IMR-90 (cell line): ENCODE data around the gene ARX. TPM values are rescaled to one million over a fixed set of nuclear protein-coding genes. Genes with fewer than 3 reads are reported as not detected.

Experiments
- ATAC-seq: fragments of 200-7000 bp; cut with Tn5 transposase; 2 replicates; pipeline ENCODE4 v1.9.1; 2020; ENCODE audit warnings: low read depth, mild to moderate bottlenecking, moderate library complexity
- BruUV-seq: library from RNA; stranded (reverse); fragments of 400-500 nt; replicated peaks from 2 replicates; lab custom pipeline; 2021; lab: Mats Ljungman, UMichigan
- CTCF ChIA-PET: fragments of 300-600 bp; formaldehyde crosslinking; extraction: SDS; loops from one replicate; lab custom pipeline; 2021; ENCODE audit warnings: antibody characterized with exemption; lab: Yijun Ruan, JAX
- POLR2A ChIA-PET: fragments of 300-600 bp; sonication (Branson Sonifier 250); formaldehyde crosslinking; loops from one replicate; lab custom pipeline; 2022; ENCODE audit warnings: antibody characterized with exemption; ENCODE audit not compliant: unreplicated experiment; lab: Charles Lee
- DNase-seq: peaks from one replicate; pipeline ENCODE4 v3.0.0; 2013
- H2AFZ ChIP-seq: replicated peaks from 2 replicates; pipeline ENCODE3; 2013; ENCODE audit warnings: low read length, mild to moderate bottlenecking; ENCODE audit not compliant: poor library complexity
- H2AK5ac ChIP-seq: 2 replicates; pipeline ENCODE4 v1.6.1; 2013; ENCODE audit warnings: low read depth, low read length, inconsistent platforms
- H2AK9ac ChIP-seq: replicated peaks from 2 replicates; pipeline ENCODE3; 2013; ENCODE audit warnings: mild to moderate bottlenecking, low read depth, low read length, moderate library complexity; ENCODE audit not compliant: poor library complexity
- H2BK120ac ChIP-seq: 2 replicates; pipeline ENCODE4 v1.6.1; 2013; ENCODE audit warnings: low read depth, low read length, inconsistent platforms
- H2BK15ac ChIP-seq: 3 replicates; pipeline ENCODE4 v1.6.1; 2013; ENCODE audit warnings: low read depth, low read length, inconsistent platforms
- H2BK20ac ChIP-seq: 2 replicates; pipeline ENCODE4 v1.6.1; 2013; ENCODE audit warnings: low read depth, mild to moderate bottlenecking, inconsistent platforms, low read length, moderate library complexity
- H2BK5ac ChIP-seq: 2 replicates; pipeline ENCODE4 v1.6.1; 2013; ENCODE audit warnings: mild to moderate bottlenecking, low read depth, low read length, inconsistent platforms; ENCODE audit not compliant: poor library complexity, severe bottlenecking
- H3K14ac ChIP-seq: replicated peaks from 2 replicates; pipeline ENCODE4 v1.6.1; 2013; ENCODE audit warnings: low read depth, low read length, inconsistent platforms
- H3K18ac ChIP-seq: 2 replicates; pipeline ENCODE4 v1.6.1; 2013; ENCODE audit warnings: low read depth, low read length, control low read depth
- H3K23ac ChIP-seq: 2 replicates; pipeline ENCODE4 v1.6.1; 2013; ENCODE audit warnings: low read depth, low read length, inconsistent platforms
- H3K27ac ChIP-seq: 2 replicates; pipeline ENCODE4 v1.5.1; 2013; ENCODE audit warnings: mild to moderate bottlenecking, control low read depth, low read length; ENCODE audit not compliant: insufficient read depth
- H3K27me3 ChIP-seq: 2 replicates; pipeline ENCODE4 v1.6.1; 2013; ENCODE audit warnings: low read length; ENCODE audit not compliant: control insufficient read depth, insufficient read depth
- H3K36me3 ChIP-seq: 2 replicates; pipeline ENCODE4 v1.6.1; 2013; ENCODE audit warnings: low read length, mixed read lengths; ENCODE audit not compliant: control insufficient read depth, insufficient read depth
- H3K4ac ChIP-seq: 2 replicates; pipeline ENCODE4 v1.6.1; 2013; ENCODE audit warnings: low read depth, low read length, inconsistent platforms
- H3K4me1 ChIP-seq: 2 replicates; pipeline ENCODE4 v1.6.1; 2013; ENCODE audit warnings: low read length, mixed read lengths; ENCODE audit not compliant: control insufficient read depth, insufficient read depth
- H3K4me2 ChIP-seq: 2 replicates; pipeline ENCODE4 v1.6.1; 2013; ENCODE audit warnings: low read depth, mild to moderate bottlenecking, control low read depth, low read length, moderate library complexity
- H3K4me3 ChIP-seq: 2 replicates; pipeline ENCODE4 v1.5.1; 2013; ENCODE audit warnings: low read depth, mild to moderate bottlenecking, control low read depth, low read length, moderate library complexity; ENCODE audit not compliant: insufficient read depth
- H3K56ac ChIP-seq: 2 replicates; pipeline ENCODE4 v1.6.1; 2013; ENCODE audit warnings: low read length, inconsistent platforms; ENCODE audit not compliant: insufficient read depth; ENCODE audit errors: extremely low read depth
- H3K79me1 ChIP-seq, 2 experiments: 2 replicates each; pipeline ENCODE4 v1.6.1; 2013; ENCODE audit warnings: low read length in 2 of 2, inconsistent platforms in 1 of 2, low read depth in 1 of 2
- H3K9ac ChIP-seq: 2 replicates; pipeline ENCODE4 v1.6.1; 2013; ENCODE audit warnings: low read depth, low read length, control low read depth
- H3K9me1 ChIP-seq: 2 replicates; pipeline ENCODE4 v1.6.1; 2013; ENCODE audit warnings: low read length, inconsistent platforms; ENCODE audit not compliant: insufficient read depth
- H3K9me3 ChIP-seq: 2 replicates; pipeline ENCODE4 v1.6.1; 2013; ENCODE audit warnings: low read length; ENCODE audit not compliant: control insufficient read depth, insufficient read depth
- H4K20me1 ChIP-seq: 2 replicates; pipeline ENCODE4 v1.6.1; 2013; ENCODE audit warnings: low read length, inconsistent platforms; ENCODE audit not compliant: insufficient read depth
- H4K5ac ChIP-seq: 2 replicates; pipeline ENCODE4 v1.6.1; 2013; ENCODE audit warnings: mild to moderate bottlenecking, low read depth, low read length, control low read depth
- H4K8ac ChIP-seq, 2 experiments: 2 replicates each; pipeline ENCODE4 v1.6.1; 2013; ENCODE audit warnings: low read depth in 2 of 2, low read length in 2 of 2, control low read depth in 1 of 2, inconsistent platforms in 1 of 2
- H4K91ac ChIP-seq: 2 replicates; pipeline ENCODE4 v1.6.1; 2013; ENCODE audit warnings: low read depth, low read length, inconsistent platforms; ENCODE audit not compliant: insufficient read depth
- BHLHE40 ChIP-seq: fragments of 150-350 bp; IDR thresholded peaks from 2 replicates; pipeline ENCODE4 v1.6.1; 2016; ENCODE audit warnings: mild to moderate bottlenecking, low read depth, low read length
- CEBPB ChIP-seq: IDR thresholded peaks from 2 replicates; pipeline ENCODE4 v1.6.1; 2012; ENCODE audit warnings: low read depth, low read length, improper control_type of control experiment
- CTCF ChIP-seq: conservative IDR thresholded peaks from 2 replicates; pipeline ENCODE4 v1.5.1; 2012; ENCODE audit warnings: mild to moderate bottlenecking, low read depth, low read length, improper control_type of control experiment
- FOS ChIP-seq: fragments of 150-350 bp; IDR thresholded peaks from 2 replicates; pipeline ENCODE4 v1.6.1; 2016; ENCODE audit warnings: low read depth, low read length
- MAZ ChIP-seq: IDR thresholded peaks from 2 replicates; pipeline ENCODE4 v1.6.1; 2012; ENCODE audit warnings: low read depth, mild to moderate bottlenecking, low read length, improper control_type of control experiment, moderate library complexity, borderline replicate concordance
- SMC3 ChIP-seq: fragments of 150-350 bp; IDR thresholded peaks from 2 replicates; pipeline ENCODE4 v1.6.1; 2016; ENCODE audit warnings: low read depth, mild to moderate bottlenecking, antibody characterized with exemption, low read length, moderate library complexity
- WGBS, 2 experiments: methylation state at CpG; one replicate each; pipeline versions ENCODE4 v1.1.5 to v1.1.7; 2013; ENCODE audit warnings: missing lambda C conversion rate in 2 of 2; ENCODE audit not compliant: insufficient read length in 1 of 2; ENCODE audit errors: extremely low coverage in 2 of 2; 5-methylcytosine and 5-hydroxymethylcytosine counted together
- dilution Hi-C: fragments of 300-500 bp; cut with HindIII; formaldehyde crosslinking; loops from one replicate; pipeline ENCODE4 v1.14.3; 2018; ENCODE audit warnings: low sequenced_read_pairs; ENCODE audit not compliant: unreplicated experiment
- in situ Hi-C: fragments of 300-500 bp; cut with MboI; formaldehyde crosslinking; loops from 3 replicates; pipeline ENCODE4 v1.14.3; 2019; ENCODE audit warnings: low sequenced_read_pairs, inconsistent platforms, mixed read lengths
- intact Hi-C: fragments of 100-400 bp; cut with micrococcal nuclease; formaldehyde crosslinking; loops from 2 replicates; pipeline ENCODE4 v1.10.0; 2022
- polyA plus RNA-seq, 3 experiments: library from polyadenylated mRNA; depleted of rRNA; stranded (reverse); fragments of >200 nt; gene quantifications; 2 replicates each; pipeline ENCODE4 v1.2.3, GENCODE V29; 2012; ENCODE audit warnings: low replicate concordance in 1 of 3
- total RNA-seq: library from RNA; depleted of rRNA; stranded (reverse); fragments of >200 nt; gene quantifications from 2 replicates; pipeline ENCODE4 v1.2.3, GENCODE V29; 2012

The ARX gene
- total and polyA plus RNA-seq, 2 of the 4 experiments (the other 2 are of a cell fraction): not detected

- BruUV-seq: no TSS peak
- H2BK120ac ChIP-seq: no peak overlapping the region
- ChIA-PET CTCF (no interaction called here), POLR2A (no interaction called here)
- no peak overlapping the region for H3K9ac ChIP-seq
- no peak for ATAC-seq
- no peaks in the 10 kb centered on the region for H3K9me1 ChIP-seq
- no peak overlapping the region for H2BK20ac ChIP-seq
- no peak for DNase-seq
- no peaks in the 10 kb centered on the region for H3K79me1 ChIP-seq
- no peak overlapping the region for H3K4me2 ChIP-seq
- no peak overlapping the region for H2BK15ac ChIP-seq
- no peak overlapping the region for H3K14ac ChIP-seq
- H4K8ac ChIP-seq: no peak overlapping the region
- no peak overlapping the region for H4K91ac ChIP-seq
- H3K18ac ChIP-seq: no peak overlapping the region
- H3K56ac ChIP-seq: no peak overlapping the region
- no peaks in the 10 kb centered on the region for H3K36me3 ChIP-seq
- H4K5ac ChIP-seq: no peak overlapping the region
- H3K27me3 ChIP-seq: no peaks in the 10 kb centered on the region
- dilution Hi-C loops: no loop called here
- H4K20me1 ChIP-seq: no peaks in the 10 kb centered on the region
- no peak overlapping the region for H2AK5ac ChIP-seq
- WGBS, 2 experiments: no CpG with 5 or more reads among the region's 5 CpGs
- no peak overlapping the region for H3K4me3 ChIP-seq
- no peaks in the 10 kb centered on the region for H3K4me1 ChIP-seq
- intact Hi-C loops: no loop called here
- H2BK5ac ChIP-seq: no peak overlapping the region
- no peak overlapping the region for H3K4ac ChIP-seq
- TF ChIP-seq CEBPB (no peak), MAZ (no peak), BHLHE40 (no peak), SMC3 (no peak), FOS (no peak), CTCF (no peak)
- no peak overlapping the region for H3K23ac ChIP-seq
- no peaks in the 10 kb centered on the region for H3K9me3 ChIP-seq
- H2AFZ ChIP-seq: no peak overlapping the region
- no peak overlapping the region for H2AK9ac ChIP-seq
- in situ Hi-C loops: no loop called here
- no peak overlapping the region for H3K27ac ChIP-seq
Observed at GRCh38 chrX:24969812-24970211, 46.0 kb downstream of the ARX start.
